Measurements from ENCODE around the gene PSME3IP1.

Gene PSME3IP1

GRCh38 chr16:57147381-57148221 lies 38.2 kb downstream of the PSME3IP1 start:
- Mint-ChIP-seq H3K9me3 (no peaks in the 10 kb centered on the region), H3K27ac (peak overlapping the region; percentile 39), H3K36me3 (ENCODE audit: low read depth) (peaks cover 7% of the 10 kb centered on the region)

GRCh38 chr16:57146735-57147134 lies 39.1 kb downstream of the PSME3IP1 start:
- no peaks in the 10 kb centered on the region for H3K9me3 Mint-ChIP-seq
- H3K36me3 Mint-ChIP-seq (ENCODE audit: low read depth) = no peaks in the 10 kb centered on the region
- no peak overlapping the region for H3K27ac Mint-ChIP-seq
- peaks cover 29% of the 10 kb centered on the region for H3K4me1 Mint-ChIP-seq (ENCODE audit: low read depth)
- no peak overlapping the region for H3K4me3 Mint-ChIP-seq
- no peaks in the 10 kb centered on the region for H3K27me3 Mint-ChIP-seq

More at GRCh38 chr16:57147381-57148221, 38.2 kb downstream of the PSME3IP1 start:
- Mint-ChIP-seq H3K4me1 (ENCODE audit: low read depth) (peaks cover 29% of the 10 kb centered on the region), H3K27me3 (no peaks in the 10 kb centered on the region), H3K4me3 (no peak overlapping the region)

- Mint-ChIP-seq H3K9me3 (no peaks in the 10 kb centered on the region), H3K36me3 (ENCODE audit: low read depth) (no peaks in the 10 kb centered on the region), H3K27ac (no peak overlapping the region), H3K4me1 (ENCODE audit: low read depth) (peaks cover 32% of the 10 kb centered on the region), H3K27me3 (no peaks in the 10 kb centered on the region), H3K4me3 (no peak overlapping the region)
Measured at GRCh38 chr16:57146040-57146647, 39.7 kb downstream of the PSME3IP1 start.

- H3K27ac Mint-ChIP-seq = no peak overlapping the region
- H3K36me3 Mint-ChIP-seq (ENCODE audit: low read depth) = no peaks in the 10 kb centered on the region
- H3K9me3 Mint-ChIP-seq = no peaks in the 10 kb centered on the region
- H3K4me1 Mint-ChIP-seq (ENCODE audit: low read depth) = peaks cover 38% of the 10 kb centered on the region
- no peak overlapping the region for H3K4me3 Mint-ChIP-seq
- H3K27me3 Mint-ChIP-seq = no peaks in the 10 kb centered on the region
Measured at GRCh38 chr16:57145046-57146021, 40.5 kb downstream of the PSME3IP1 start.

- H3K4me3 Mint-ChIP-seq = no peak overlapping the region
- no peak overlapping the region for H3K27ac Mint-ChIP-seq
- no peaks in the 10 kb centered on the region for H3K27me3 Mint-ChIP-seq
- H3K36me3 Mint-ChIP-seq (ENCODE audit: low read depth) = no peaks in the 10 kb centered on the region
- no peaks in the 10 kb centered on the region for H3K9me3 Mint-ChIP-seq
- H3K4me1 Mint-ChIP-seq (ENCODE audit: low read depth) = peaks cover 46% of the 10 kb centered on the region
Measured at GRCh38 chr16:57144027-57144426, 41.8 kb downstream of the PSME3IP1 start.

GRCh38 chr16:57143149-57143921 lies 42.5 kb downstream of the PSME3IP1 start:
- Mint-ChIP-seq H3K4me3 (no peak overlapping the region), H3K36me3 (ENCODE audit: low read depth) (no peaks in the 10 kb centered on the region), H3K4me1 (ENCODE audit: low read depth) (peaks cover 46% of the 10 kb centered on the region), H3K27ac (no peak overlapping the region), H3K9me3 (no peaks in the 10 kb centered on the region), H3K27me3 (no peaks in the 10 kb centered on the region)

GRCh38 chr16:57141822-57142631 lies 43.8 kb downstream of the PSME3IP1 start:
- no peaks in the 10 kb centered on the region for H3K36me3 Mint-ChIP-seq (ENCODE audit: low read depth)
- no peaks in the 10 kb centered on the region for H3K9me3 Mint-ChIP-seq
- H3K27ac Mint-ChIP-seq = peak overlapping the region; percentile 98
- no peaks in the 10 kb centered on the region for H3K27me3 Mint-ChIP-seq
- peak overlapping the region; percentile 36 for H3K4me3 Mint-ChIP-seq
- peaks cover 37% of the 10 kb centered on the region for H3K4me1 Mint-ChIP-seq (ENCODE audit: low read depth)

- Mint-ChIP-seq H3K27me3 (no peaks in the 10 kb centered on the region), H3K27ac (peak overlapping the region; percentile 98), H3K4me1 (ENCODE audit: low read depth) (peaks cover 38% of the 10 kb centered on the region), H3K4me3 (no peak overlapping the region), H3K9me3 (no peaks in the 10 kb centered on the region), H3K36me3 (ENCODE audit: low read depth) (no peaks in the 10 kb centered on the region)
Measured at GRCh38 chr16:57140931-57141668, 44.7 kb downstream of the PSME3IP1 start.

GRCh38 chr16:57138281-57138935 lies 47.4 kb downstream of the PSME3IP1 start:
- Mint-ChIP-seq H3K36me3 (ENCODE audit: low read depth) (no peaks in the 10 kb centered on the region), H3K4me1 (ENCODE audit: low read depth) (peaks cover 65% of the 10 kb centered on the region), H3K27ac (no peak overlapping the region), H3K9me3 (no peaks in the 10 kb centered on the region), H3K4me3 (no peak overlapping the region), H3K27me3 (no peaks in the 10 kb centered on the region)

- Mint-ChIP-seq H3K9me3 (no peaks in the 10 kb centered on the region), H3K4me1 (ENCODE audit: low read depth) (peaks cover 66% of the 10 kb centered on the region), H3K27me3 (no peaks in the 10 kb centered on the region), H3K4me3 (no peak overlapping the region), H3K27ac (no peak overlapping the region), H3K36me3 (ENCODE audit: low read depth) (no peaks in the 10 kb centered on the region)
Measured at GRCh38 chr16:57137566-57138273, 48.1 kb downstream of the PSME3IP1 start.

- Mint-ChIP-seq H3K4me3 (no peak overlapping the region), H3K27ac (no peak overlapping the region), H3K36me3 (ENCODE audit: low read depth) (no peaks in the 10 kb centered on the region), H3K9me3 (no peaks in the 10 kb centered on the region), H3K4me1 (ENCODE audit: low read depth) (peaks cover 66% of the 10 kb centered on the region), H3K27me3 (no peaks in the 10 kb centered on the region)
Measured at GRCh38 chr16:57137043-57137442, 48.8 kb downstream of the PSME3IP1 start.

- Mint-ChIP-seq H3K36me3 (ENCODE audit: low read depth) (no peaks in the 10 kb centered on the region), H3K27me3 (no peaks in the 10 kb centered on the region), H3K9me3 (no peaks in the 10 kb centered on the region), H3K4me3 (peak overlapping the region; percentile 52), H3K27ac (peak overlapping the region; percentile 87), H3K4me1 (ENCODE audit: low read depth) (peaks cover 68% of the 10 kb centered on the region)
Measured at GRCh38 chr16:57134982-57135381, 50.9 kb downstream of the PSME3IP1 start.

Data from stimulated activated naive CD8-positive, alpha-beta T cell treated with anti-CD3 and anti-CD28 coated beads, Interleukin-15, Interleukin-2, amounts not matched to agents 100 ng/mL and 50 ng/mL, for 24 hours (primary cell).